ENCODE results near the gene SFN.
A peak's percentile ranks its signal among the peaks of the same experiment; 100 is the strongest.

Gene SFN

GRCh38 chr1:26824731-26825130 lies 38.2 kb upstream of the SFN start:
- Histone ChIP-seq H3K36me3 (no peaks in the 10 kb centered on the region), H3K4me1 (no peaks in the 10 kb centered on the region), H3K9me3 (no peaks in the 10 kb centered on the region), H3K4me3 (ENCODE audit: low read depth, low read length) (no peak overlapping the region), H3K27me3 (no peaks in the 10 kb centered on the region)
- no peak for TF ChIP-seq CTCF (IDR thresholded peaks at IDR 0.05; ENCODE audit: low read depth, low read length)
- DNase-seq: no peak

GRCh38 chr1:26826261-26827105 lies 36.5 kb upstream of the SFN start, which contains the start of gene ZDHHC18:
TSS of gene ZDHHC18 (plus strand) at chr1:26826688. CDS start at chr1:26826805, 117 bp downstream.
- H3K36me3 ChIP-seq: no peaks in the 10 kb centered on the region
- H3K4me1 ChIP-seq: no peaks in the 10 kb centered on the region
- no peaks in the 10 kb centered on the region for H3K27me3 ChIP-seq
- TF ChIP-seq CTCF (IDR thresholded peaks at IDR 0.05; ENCODE audit: low read depth, low read length): no peak
- H3K4me3 ChIP-seq (ENCODE audit: low read depth, low read length): peak within 1 kb of the TSS; percentile 55
- H3K9me3 ChIP-seq: no peaks in the 10 kb centered on the region
- peak; percentile 68 for DNase-seq

GRCh38 chr1:26827106-26827604 lies 35.8 kb upstream of the SFN start:
- Histone ChIP-seq H3K36me3 (no peaks in the 10 kb centered on the region), H3K4me1 (no peaks in the 10 kb centered on the region), H3K4me3 (ENCODE audit: low read depth, low read length) (peak overlapping the region; percentile 51), H3K27me3 (no peaks in the 10 kb centered on the region), H3K9me3 (no peaks in the 10 kb centered on the region)
- DNase-seq: no peak
- TF ChIP-seq CTCF (IDR thresholded peaks at IDR 0.05; ENCODE audit: low read depth, low read length): no peak

- Histone ChIP-seq H3K27me3 (no peaks in the 10 kb centered on the region), H3K4me1 (no peaks in the 10 kb centered on the region), H3K4me3 (ENCODE audit: low read depth, low read length) (peak overlapping the region; percentile 51), H3K36me3 (no peaks in the 10 kb centered on the region), H3K9me3 (no peaks in the 10 kb centered on the region)
- no peak for DNase-seq
- TF ChIP-seq CTCF (IDR thresholded peaks at IDR 0.05; ENCODE audit: low read depth, low read length): no peak
Measured at GRCh38 chr1:26827663-26828062, 35.3 kb upstream of the SFN start.

- DNase-seq: no peak
- Histone ChIP-seq H3K4me3 (ENCODE audit: low read depth, low read length) (no peak overlapping the region), H3K36me3 (no peaks in the 10 kb centered on the region), H3K4me1 (no peaks in the 10 kb centered on the region), H3K27me3 (no peaks in the 10 kb centered on the region), H3K9me3 (no peaks in the 10 kb centered on the region)
- no peak for TF ChIP-seq CTCF (IDR thresholded peaks at IDR 0.05; ENCODE audit: low read depth, low read length)
Measured at GRCh38 chr1:26828411-26828991, 34.4 kb upstream of the SFN start.

Measured in BE2C (cell line).